Activated CD4-positive, alpha-beta T cell treated with anti-CD3 and anti-CD28 coated beads, Interleukin-2, amount 10 ng/mL, durations not matched to agents 7 days and 5 days (primary cell): ENCODE results near the gene LIMS4. TPM values are rescaled to one million over a fixed set of nuclear protein-coding genes. Genes with fewer than 3 reads are reported as not detected.
"Not testable (repeated sequence)": the region's sequence is repeated elsewhere in the genome, so short reads cannot be mapped to it uniquely, and the experiment has no call there.

Experiments used
- CTCF ChIA-PET: fragments of 350-600 bp; sonication (Branson Sonifier 250); formaldehyde crosslinking; loops from one replicate; lab custom pipeline; 2021; ENCODE audit warnings: antibody characterized with exemption; lab: Charles Lee
- POLR2A ChIA-PET: fragments of 350-600 bp; sonication (Branson Sonifier 250); formaldehyde crosslinking; loops from one replicate; lab custom pipeline; 2021; ENCODE audit warnings: antibody characterized with exemption; lab: Charles Lee
- DNase-seq: peaks from one replicate; pipeline ENCODE4 v3.0.0-alpha.2; 2020
- H3K27ac Mint-ChIP-seq: one replicate; pipeline ENCODE4 v1.8.0; 2021; ENCODE audit warnings: mild to moderate bottlenecking, moderate library complexity, mixed read lengths
- H3K27me3 Mint-ChIP-seq: one replicate; pipeline ENCODE4 v1.8.0; 2021; ENCODE audit warnings: mixed read lengths
- H3K36me3 Mint-ChIP-seq: one replicate; pipeline ENCODE4 v1.8.0; 2021; ENCODE audit warnings: low read depth, mixed read lengths
- H3K4me1 Mint-ChIP-seq: one replicate; pipeline ENCODE4 v1.8.0; 2021; ENCODE audit warnings: mixed read lengths
- H3K4me3 Mint-ChIP-seq: one replicate; pipeline ENCODE4 v1.8.0; 2021; ENCODE audit warnings: mild to moderate bottlenecking, moderate library complexity, mixed read lengths
- H3K9me3 Mint-ChIP-seq: one replicate; pipeline ENCODE4 v1.8.0; 2021; ENCODE audit warnings: mixed read lengths
- total RNA-seq, 2 experiments: library from RNA; stranded (reverse); gene quantifications; one replicate each; pipeline ENCODE4 v1.2.3, GENCODE V29; 2021

Gene LIMS4
- total RNA-seq, 2 experiments from 2014 or later, result not detected

GRCh38 chr2:110425725-110426124 is 46.9 kb downstream of the LIMS4 start:
- H3K27me3 Mint-ChIP-seq, DNase-seq, H3K4me1 Mint-ChIP-seq, H3K36me3 Mint-ChIP-seq, H3K27ac Mint-ChIP-seq, H3K9me3 Mint-ChIP-seq, CTCF ChIA-PET, H3K4me3 Mint-ChIP-seq, POLR2A ChIA-PET: not testable (repeated sequence)

- H3K27me3 Mint-ChIP-seq, H3K4me1 Mint-ChIP-seq, H3K9me3 Mint-ChIP-seq, CTCF ChIA-PET, H3K4me3 Mint-ChIP-seq, POLR2A ChIA-PET, DNase-seq, H3K27ac Mint-ChIP-seq, H3K36me3 Mint-ChIP-seq: not testable (repeated sequence)
Measured at GRCh38 chr2:110424421-110424820, 48.2 kb downstream of the LIMS4 start.

GRCh38 chr2:110423574-110423962 is 49.0 kb downstream of the LIMS4 start:
- H3K4me1 Mint-ChIP-seq, H3K27me3 Mint-ChIP-seq, H3K9me3 Mint-ChIP-seq, H3K36me3 Mint-ChIP-seq, H3K4me3 Mint-ChIP-seq, CTCF ChIA-PET, POLR2A ChIA-PET, DNase-seq, H3K27ac Mint-ChIP-seq: not testable (repeated sequence)

GRCh38 chr2:110422852-110423573 is 49.6 kb downstream of the LIMS4 start:
- H3K27me3 Mint-ChIP-seq, H3K27ac Mint-ChIP-seq, POLR2A ChIA-PET, H3K36me3 Mint-ChIP-seq, CTCF ChIA-PET, H3K4me1 Mint-ChIP-seq, H3K9me3 Mint-ChIP-seq, H3K4me3 Mint-ChIP-seq, DNase-seq: not testable (repeated sequence)

GRCh38 chr2:110420641-110421354 is 51.8 kb downstream of the LIMS4 start:
- H3K4me3 Mint-ChIP-seq, H3K4me1 Mint-ChIP-seq, DNase-seq, H3K9me3 Mint-ChIP-seq, H3K36me3 Mint-ChIP-seq, H3K27ac Mint-ChIP-seq, POLR2A ChIA-PET, CTCF ChIA-PET, H3K27me3 Mint-ChIP-seq: not testable (repeated sequence)

GRCh38 chr2:110407142-110407541 is 65.5 kb downstream of the LIMS4 start:
- H3K9me3 Mint-ChIP-seq, H3K27ac Mint-ChIP-seq, POLR2A ChIA-PET, H3K36me3 Mint-ChIP-seq, H3K4me3 Mint-ChIP-seq, H3K4me1 Mint-ChIP-seq, H3K27me3 Mint-ChIP-seq, DNase-seq, CTCF ChIA-PET: not testable (repeated sequence)

- CTCF ChIA-PET, H3K9me3 Mint-ChIP-seq, H3K4me1 Mint-ChIP-seq, POLR2A ChIA-PET, H3K27ac Mint-ChIP-seq, H3K36me3 Mint-ChIP-seq, H3K27me3 Mint-ChIP-seq, DNase-seq, H3K4me3 Mint-ChIP-seq: not testable (repeated sequence)
Measured at GRCh38 chr2:110404988-110405387, 67.6 kb downstream of the LIMS4 start.

- H3K9me3 Mint-ChIP-seq, CTCF ChIA-PET, POLR2A ChIA-PET: not testable (repeated sequence)
Measured at GRCh38 chr2:110404246-110404645, 68.4 kb downstream of the LIMS4 start.

GRCh38 chr2:110401001-110401618 is 71.5 kb downstream of the LIMS4 start:
- H3K27ac Mint-ChIP-seq, H3K4me1 Mint-ChIP-seq, DNase-seq, H3K4me3 Mint-ChIP-seq, CTCF ChIA-PET, POLR2A ChIA-PET, H3K9me3 Mint-ChIP-seq, H3K27me3 Mint-ChIP-seq, H3K36me3 Mint-ChIP-seq: not testable (repeated sequence)

More at GRCh38 chr2:110404246-110404645, 68.4 kb downstream of the LIMS4 start:
- not testable (repeated sequence) for H3K36me3 Mint-ChIP-seq, H3K27me3 Mint-ChIP-seq, H3K27ac Mint-ChIP-seq, H3K4me1 Mint-ChIP-seq, DNase-seq, H3K4me3 Mint-ChIP-seq

GRCh38 chr2:110399378-110399777 is 73.2 kb downstream of the LIMS4 start:
- H3K27me3 Mint-ChIP-seq, H3K4me1 Mint-ChIP-seq, H3K4me3 Mint-ChIP-seq, POLR2A ChIA-PET, DNase-seq, H3K27ac Mint-ChIP-seq, H3K9me3 Mint-ChIP-seq, CTCF ChIA-PET, H3K36me3 Mint-ChIP-seq: not testable (repeated sequence)

GRCh38 chr2:110395990-110396389 is 76.6 kb downstream of the LIMS4 start:
- H3K9me3 Mint-ChIP-seq, H3K27ac Mint-ChIP-seq, H3K4me3 Mint-ChIP-seq, H3K27me3 Mint-ChIP-seq, H3K36me3 Mint-ChIP-seq, CTCF ChIA-PET, POLR2A ChIA-PET, H3K4me1 Mint-ChIP-seq, DNase-seq: not testable (repeated sequence)
